Epidermal melanocyte (primary cell): ENCODE data around the gene ODF2.
A peak's percentile ranks its signal among the peaks of the same experiment; 100 is the strongest.
"Not testable (repeated sequence)": the region's sequence is repeated elsewhere in the genome, so short reads cannot be mapped to it uniquely, and the experiment has no call there.

Source experiments
- DNase-seq: peaks from one replicate; pipeline ENCODE4 v3.0.0; 2011; ENCODE audit warnings: low spot score; ENCODE audit not compliant: insufficient read length

The ODF2 gene

GRCh38 chr9:128482186-128482585 lies 26.4 kb downstream of the ODF2 start:
- DNase-seq = no peak

GRCh38 chr9:128484686-128485413 lies 29.0 kb downstream of the ODF2 start:
- DNase-seq = no peak

GRCh38 chr9:128485414-128485855 lies 29.6 kb downstream of the ODF2 start:
- DNase-seq = no peak

DNA sequence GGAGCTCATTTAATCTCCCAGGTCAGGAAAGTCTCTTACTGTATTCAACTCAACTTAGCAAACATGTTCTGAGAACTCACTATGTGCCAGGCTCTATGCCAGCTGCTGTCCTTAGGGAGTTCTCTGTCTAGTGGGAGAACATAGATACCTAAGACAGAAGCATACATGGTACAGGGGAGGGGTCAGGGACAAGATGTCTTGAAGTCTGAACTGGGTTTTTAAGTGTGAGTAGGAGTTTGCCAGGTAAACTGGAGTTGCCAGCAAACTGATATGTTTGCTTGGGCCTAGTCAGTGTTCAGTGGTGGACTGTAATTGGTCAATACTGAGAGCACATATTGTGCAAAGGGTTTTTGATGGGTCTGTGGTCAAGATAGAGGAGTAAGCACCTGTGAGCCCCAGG lies 30.4 kb downstream of the ODF2 start:
- no peak for DNase-seq

DNA sequence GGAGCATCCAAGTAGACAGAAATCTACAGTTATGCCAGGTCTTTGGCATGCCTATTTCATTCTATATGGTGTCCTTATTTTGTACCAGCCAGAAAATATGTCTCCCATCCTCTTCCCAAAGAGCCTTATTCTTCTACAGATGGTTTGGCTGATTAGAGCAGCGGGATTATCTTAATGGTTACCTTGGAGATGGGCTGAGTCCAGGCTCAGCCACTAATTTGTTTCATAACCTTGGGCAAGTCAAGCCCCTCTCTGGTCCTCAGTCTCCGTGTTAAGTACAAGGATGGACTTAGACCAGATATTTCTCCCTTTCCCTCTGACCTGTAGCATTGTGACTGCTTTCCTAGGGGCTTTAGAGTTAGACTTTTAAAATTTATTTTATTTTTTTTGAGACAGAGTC lies 37.6 kb downstream of the ODF2 start:
- no peak for DNase-seq

GRCh38 chr9:128494108-128494745 lies 38.4 kb downstream of the ODF2 start:
- no peak for DNase-seq

GRCh38 chr9:128494746-128495129 lies 38.9 kb downstream of the ODF2 start:
- no peak for DNase-seq

DNA sequence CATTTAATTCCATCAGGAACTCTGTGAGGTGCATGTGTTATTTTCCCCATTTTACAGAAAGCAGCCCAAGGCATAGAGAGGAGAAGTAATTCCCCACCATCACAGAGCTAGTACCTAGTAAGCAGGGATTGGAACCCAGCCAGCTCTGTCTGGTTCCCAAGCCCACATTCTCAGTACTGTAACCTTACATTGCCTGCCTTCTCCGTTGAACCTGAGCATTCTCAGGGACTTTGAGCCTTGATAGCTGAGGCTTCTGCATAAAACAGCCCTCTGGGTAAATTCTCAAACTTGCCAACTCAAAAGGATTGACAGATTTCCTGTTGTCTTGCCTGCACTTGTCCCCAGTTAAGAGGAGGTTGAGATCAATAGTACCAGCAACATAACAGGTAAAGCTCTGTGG lies 39.5 kb downstream of the ODF2 start:
- no peak for DNase-seq

DNA sequence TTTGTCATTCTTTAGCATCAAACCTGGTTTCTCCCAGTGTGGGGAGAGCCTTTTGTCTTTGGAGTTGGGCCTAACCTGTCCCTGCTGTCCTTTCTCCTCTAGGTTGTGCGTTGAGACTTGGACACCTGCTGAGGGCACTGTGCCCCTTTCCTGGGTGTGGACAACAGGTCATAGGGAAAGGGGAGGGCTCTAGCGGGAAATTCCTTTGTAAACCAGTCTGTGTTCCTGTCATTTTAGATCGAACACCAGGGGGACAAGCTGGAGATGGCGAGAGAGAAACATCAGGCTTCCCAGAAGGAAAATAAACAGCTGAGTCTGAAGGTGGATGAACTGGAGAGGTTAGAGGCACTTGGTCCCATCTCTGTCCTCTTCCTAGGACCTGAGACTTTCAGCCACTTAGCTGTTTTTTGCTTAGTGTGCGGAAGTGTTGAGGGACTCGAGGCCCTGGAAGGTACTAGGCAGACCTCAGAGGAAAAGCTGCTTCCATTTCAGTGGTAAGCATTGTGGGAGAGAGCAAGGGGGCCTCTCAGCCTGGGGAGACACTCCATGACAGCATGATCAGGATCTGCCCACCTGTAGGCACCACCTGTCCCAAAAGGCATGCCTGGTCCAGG lies 40.1 kb downstream of the ODF2 start:
- no peak for DNase-seq

- DNase-seq = no peak
Measured at GRCh38 chr9:128497824-128498610, 42.2 kb downstream of the ODF2 start.

GRCh38 chr9:128498911-128499310 lies 43.1 kb downstream of the ODF2 start:
- no peak for DNase-seq

- no peak for DNase-seq
Measured at GRCh38 chr9:128499920-128500319, 44.1 kb downstream of the ODF2 start.

DNA sequence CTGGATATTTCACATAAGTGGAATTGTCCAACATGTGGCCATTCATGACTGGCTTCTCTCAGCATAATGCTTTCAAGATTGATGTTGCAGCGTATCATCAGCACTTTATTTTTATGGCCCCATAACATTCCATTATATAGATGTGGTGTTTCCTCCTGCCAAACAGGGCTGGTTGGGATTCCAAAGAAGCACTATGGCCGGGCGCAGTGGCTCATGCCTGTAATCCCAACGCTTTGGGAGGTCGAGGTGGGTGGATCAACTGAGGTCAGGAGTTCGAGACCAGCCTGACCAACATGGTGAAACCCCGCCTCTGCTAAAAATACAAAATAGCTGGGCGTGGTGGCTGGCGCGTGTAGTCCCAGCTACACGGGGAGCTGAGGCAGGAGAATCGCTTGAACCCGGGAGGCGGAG lies 47.6 kb downstream of the ODF2 start:
- DNase-seq = not testable (repeated sequence)

DNA sequence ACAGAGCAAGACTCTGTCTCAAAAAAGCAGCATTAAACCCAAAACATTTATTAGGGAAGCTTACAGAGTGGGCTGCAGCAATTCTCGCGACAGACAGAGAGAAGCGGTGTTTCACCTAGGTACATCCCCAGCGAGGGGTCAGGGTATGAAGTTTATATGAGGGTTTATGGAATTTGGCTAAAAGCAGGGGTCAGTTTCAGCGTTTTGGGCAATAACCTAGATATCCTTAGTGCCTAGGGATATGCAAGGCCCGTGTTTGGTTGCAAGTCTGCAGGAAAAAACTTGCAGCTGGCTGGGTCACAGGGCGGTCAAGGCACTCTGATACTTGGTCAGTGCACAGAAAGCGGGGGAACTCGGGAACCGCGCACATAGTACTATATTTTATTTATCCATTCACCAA lies 48.1 kb downstream of the ODF2 start:
- no peak for DNase-seq

DNA sequence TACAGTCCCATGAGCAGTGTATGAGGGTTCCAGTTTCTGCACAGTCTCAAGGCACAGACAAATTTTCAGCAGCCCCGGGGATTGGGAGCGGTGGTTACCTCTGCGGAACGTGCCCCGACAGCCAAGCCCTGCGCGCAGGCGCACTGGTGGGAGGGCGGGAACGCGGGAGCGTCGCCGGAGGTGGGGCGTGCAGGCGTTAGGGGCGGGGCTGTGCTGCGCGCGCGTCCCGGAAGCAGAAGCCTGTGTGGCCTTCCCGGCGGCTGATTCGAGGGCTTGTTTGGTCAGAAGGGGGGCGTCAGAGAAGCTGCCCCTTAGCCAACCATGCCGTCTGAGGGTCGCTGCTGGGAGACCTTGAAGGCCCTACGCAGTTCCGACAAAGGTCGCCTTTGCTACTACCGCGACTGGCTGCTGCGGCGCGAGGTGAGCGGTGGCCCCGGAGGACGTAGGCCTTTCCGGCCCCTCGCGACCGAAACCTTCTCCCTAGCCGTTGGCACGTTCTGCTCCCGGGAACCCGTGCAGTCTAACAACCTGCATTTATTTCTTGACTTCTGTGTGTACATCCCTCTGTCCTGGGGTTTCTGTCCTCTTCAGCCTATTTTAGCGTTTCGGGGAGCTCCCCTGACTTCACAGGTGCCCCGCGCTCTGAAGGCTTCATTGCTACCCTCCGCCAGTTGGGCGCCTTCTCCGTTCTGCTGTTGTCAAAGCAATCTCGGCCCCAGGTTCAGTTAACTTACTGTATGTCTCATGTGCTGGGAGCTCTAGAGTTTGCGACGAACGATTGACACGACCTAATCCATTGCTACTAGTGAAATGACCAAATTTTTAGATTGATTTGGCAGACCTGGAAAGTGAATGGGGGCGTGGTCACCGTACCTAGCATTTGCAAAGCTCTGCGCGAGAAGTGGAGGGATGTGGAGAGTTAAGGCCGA lies 48.9 kb downstream of the ODF2 start, which contains the start of gene GLE1:
GLE1 (plus strand) TSS at position 235 of the 929 bp plus-strand sequence; CDS start at position 322, 87 bp downstream.
- peak; percentile 96 for DNase-seq

- no peak for DNase-seq
Measured at GRCh38 chr9:128505414-128505765, 49.6 kb downstream of the ODF2 start.

DNA sequence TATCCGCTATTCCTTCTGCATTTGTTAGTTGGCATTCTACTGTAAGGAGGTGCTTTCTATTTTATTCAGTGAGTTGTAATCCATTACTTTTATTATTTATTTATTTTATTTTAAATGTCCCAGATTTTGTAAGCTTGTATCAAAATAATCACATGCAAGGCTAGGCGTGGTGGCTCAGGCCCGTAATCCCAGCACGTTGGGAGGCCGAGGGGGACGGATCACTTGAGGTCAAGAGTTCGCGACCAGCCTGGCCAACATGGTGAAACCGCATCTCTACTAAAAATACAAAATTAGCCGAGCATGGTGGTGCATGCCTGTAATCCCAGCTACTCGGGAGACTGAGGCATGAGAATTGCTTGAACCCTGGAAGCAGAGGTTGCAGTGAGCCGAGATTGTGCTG lies 50.1 kb downstream of the ODF2 start:
- not testable (repeated sequence) for DNase-seq

- DNase-seq = no peak
Measured at GRCh38 chr9:128512820-128513219, 57.0 kb downstream of the ODF2 start.

GRCh38 chr9:128521956-128522355 lies 66.2 kb downstream of the ODF2 start:
- no peak for DNase-seq

DNA sequence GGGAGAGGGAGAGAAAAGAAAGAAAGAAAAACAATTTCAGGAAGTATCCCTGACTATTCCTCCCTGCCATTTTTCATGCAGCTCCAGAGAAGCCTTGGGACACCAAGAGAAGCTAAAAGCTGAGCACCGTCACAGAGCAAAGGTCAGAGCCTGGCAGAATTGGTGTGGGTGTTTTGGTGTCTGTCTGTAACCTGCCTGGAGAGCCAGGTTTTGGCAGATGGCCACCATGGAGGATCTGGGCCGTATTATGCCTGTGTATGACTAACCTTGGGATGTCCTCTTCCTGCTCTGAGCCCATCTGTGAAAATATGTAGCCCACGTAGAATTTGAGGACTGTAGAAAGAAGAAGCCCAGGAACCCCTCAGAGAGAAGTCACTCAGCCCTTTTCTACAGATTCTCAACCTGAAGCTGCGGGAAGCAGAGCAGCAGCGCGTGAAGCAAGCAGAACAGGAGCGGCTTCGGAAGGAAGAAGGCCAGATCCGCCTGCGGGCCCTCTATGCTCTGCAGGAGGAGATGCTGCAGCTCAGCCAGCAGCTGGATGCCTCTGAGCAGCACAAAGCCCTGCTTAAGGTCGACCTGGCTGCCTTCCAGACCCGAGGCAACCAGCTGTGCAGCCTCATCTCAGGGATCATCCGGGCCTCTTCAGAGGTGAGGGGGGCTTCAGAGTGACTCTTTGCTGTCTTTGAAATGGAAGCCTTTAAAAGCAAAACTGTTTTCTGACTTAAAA lies 67.6 kb downstream of the ODF2 start:
- DNase-seq = no peak
